ENCODE measurements around the gene VAV2.

Gene VAV2

GRCh38 chr9:133793471-133793870, 198.7 kb downstream of the VAV2 start:
- Histone ChIP-seq H3K4me3 (ENCODE audit: insufficient read depth, low read length, poor library complexity, severe bottlenecking) (no peak overlapping the region), H3K4me2 (ENCODE audit: low read depth, low read length, poor library complexity, severe bottlenecking) (no peak overlapping the region), H4K20me1 (ENCODE audit: low read depth, low read length) (no peaks in the 10 kb centered on the region), H3F3A (ENCODE audit: insufficient read depth) (no peaks in the 10 kb centered on the region), H2AFZ (ENCODE audit: low read depth, low read length, severe bottlenecking) (no peak overlapping the region), H3K9me3 (ENCODE audit: insufficient read depth, low read length) (no peaks in the 10 kb centered on the region), H3K36me3 (ENCODE audit: low read length) (no peaks in the 10 kb centered on the region), H3K27me3 (ENCODE audit: low read length) (no peaks in the 10 kb centered on the region), H3K27ac (ENCODE audit: low read depth, low read length) (no peak overlapping the region), H3K9ac (ENCODE audit: low read length) (no peak overlapping the region), H3K9me2 (replicated peaks; ENCODE audit: insufficient read depth, low read length) (no peaks in the 10 kb centered on the region), H3K79me2 (ENCODE audit: insufficient read depth, low read length) (no peaks in the 10 kb centered on the region)
- no peak for TF ChIP-seq CTCF (IDR thresholded peaks at IDR 0.05; ENCODE audit: insufficient read depth, low read length, poor library complexity, severe bottlenecking)
- no peak for TF ChIP-seq EZH2phosphoT487 (conservative IDR thresholded peaks at IDR 0.05; ENCODE audit: low read length)

GRCh38 chr9:133792721-133793470, 199.2 kb downstream of the VAV2 start:
- Histone ChIP-seq H3K4me3 (ENCODE audit: insufficient read depth, low read length, poor library complexity, severe bottlenecking) (no peak overlapping the region), H3K4me2 (ENCODE audit: low read depth, low read length, poor library complexity, severe bottlenecking) (no peak overlapping the region), H4K20me1 (ENCODE audit: low read depth, low read length) (no peaks in the 10 kb centered on the region)

GRCh38 chr9:133791735-133792649, 200.1 kb downstream of the VAV2 start:
- Histone ChIP-seq H2AFZ (ENCODE audit: low read depth, low read length, severe bottlenecking) (no peak overlapping the region), H4K20me1 (ENCODE audit: low read depth, low read length) (no peaks in the 10 kb centered on the region), H3K9me2 (replicated peaks; ENCODE audit: insufficient read depth, low read length) (no peaks in the 10 kb centered on the region), H3K27ac (ENCODE audit: low read depth, low read length) (no peak overlapping the region), H3K4me2 (ENCODE audit: low read depth, low read length, poor library complexity, severe bottlenecking) (no peak overlapping the region), H3K4me3 (ENCODE audit: insufficient read depth, low read length, poor library complexity, severe bottlenecking) (no peak overlapping the region), H3F3A (ENCODE audit: insufficient read depth) (no peaks in the 10 kb centered on the region), H3K9ac (ENCODE audit: low read length) (no peak overlapping the region), H3K36me3 (ENCODE audit: low read length) (no peaks in the 10 kb centered on the region), H3K9me3 (ENCODE audit: insufficient read depth, low read length) (no peaks in the 10 kb centered on the region), H3K27me3 (ENCODE audit: low read length) (no peaks in the 10 kb centered on the region), H3K79me2 (ENCODE audit: insufficient read depth, low read length) (no peaks in the 10 kb centered on the region)
- TF ChIP-seq EZH2phosphoT487 (conservative IDR thresholded peaks at IDR 0.05; ENCODE audit: low read length), result no peak
- TF ChIP-seq CTCF (IDR thresholded peaks at IDR 0.05; ENCODE audit: insufficient read depth, low read length, poor library complexity, severe bottlenecking), result no peak

More at GRCh38 chr9:133792721-133793470, 199.2 kb downstream of the VAV2 start:
- TF ChIP-seq EZH2phosphoT487 (conservative IDR thresholded peaks at IDR 0.05; ENCODE audit: low read length) (no peak), CTCF (IDR thresholded peaks at IDR 0.05; ENCODE audit: insufficient read depth, low read length, poor library complexity, severe bottlenecking) (peak; percentile 67)
- Histone ChIP-seq H3K27ac (ENCODE audit: low read depth, low read length) (no peak overlapping the region), H3F3A (ENCODE audit: insufficient read depth) (no peaks in the 10 kb centered on the region), H3K36me3 (ENCODE audit: low read length) (no peaks in the 10 kb centered on the region), H3K27me3 (ENCODE audit: low read length) (no peaks in the 10 kb centered on the region), H3K79me2 (ENCODE audit: insufficient read depth, low read length) (no peaks in the 10 kb centered on the region), H3K9me3 (ENCODE audit: insufficient read depth, low read length) (no peaks in the 10 kb centered on the region), H3K9ac (ENCODE audit: low read length) (no peak overlapping the region), H2AFZ (ENCODE audit: low read depth, low read length, severe bottlenecking) (no peak overlapping the region), H3K9me2 (replicated peaks; ENCODE audit: insufficient read depth, low read length) (no peaks in the 10 kb centered on the region)
